Astrocyte of the hippocampus (primary cell): ENCODE measurements around the gene CACNA1C.

Experiments used
- DNase-seq: peaks from one replicate; pipeline ENCODE4 v3.0.0; 2011; ENCODE audit warnings: low read depth, low spot score

Gene CACNA1C

DNA sequence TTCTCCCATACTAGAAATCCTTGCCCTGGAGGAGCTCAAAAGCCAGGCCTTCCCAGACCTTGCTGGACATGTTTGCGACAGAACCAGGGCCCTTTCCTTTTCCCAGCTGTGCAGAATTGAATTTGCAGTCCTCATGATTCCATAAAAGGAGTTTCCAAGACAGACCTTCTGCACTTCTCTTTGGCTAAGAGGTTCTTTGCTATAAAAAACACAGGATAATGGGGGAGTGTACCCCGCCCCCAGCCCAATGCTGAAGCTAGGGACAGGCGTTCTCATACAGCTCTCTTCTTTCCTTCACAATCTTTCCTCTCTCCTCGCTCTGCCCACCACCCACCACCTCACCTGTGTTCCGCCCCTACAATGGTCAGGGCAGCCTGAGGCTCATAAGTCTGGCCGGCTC, 569.7 kb downstream of the CACNA1C start:
- DNase-seq, result no peak

DNA sequence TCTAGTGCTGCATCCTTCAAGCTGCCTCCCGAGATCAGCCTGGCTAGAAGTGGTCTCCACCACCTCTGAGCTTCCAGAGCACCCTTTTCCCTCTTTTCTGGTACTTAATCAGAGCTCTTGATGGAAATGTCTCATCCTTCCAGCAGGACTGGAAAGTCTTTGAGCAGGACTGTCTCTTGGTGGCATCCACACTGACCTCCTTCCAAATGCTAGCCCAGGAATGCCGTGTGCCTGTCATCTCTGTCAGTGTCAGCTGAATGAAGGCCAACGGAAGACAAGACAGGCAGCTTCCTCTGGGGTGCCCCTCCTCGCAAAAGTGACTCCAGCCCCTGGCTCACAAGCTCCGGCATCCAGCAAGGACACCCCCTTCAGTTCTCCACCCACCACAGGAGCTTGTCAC, 570.7 kb downstream of the CACNA1C start:
- no peak for DNase-seq

DNA sequence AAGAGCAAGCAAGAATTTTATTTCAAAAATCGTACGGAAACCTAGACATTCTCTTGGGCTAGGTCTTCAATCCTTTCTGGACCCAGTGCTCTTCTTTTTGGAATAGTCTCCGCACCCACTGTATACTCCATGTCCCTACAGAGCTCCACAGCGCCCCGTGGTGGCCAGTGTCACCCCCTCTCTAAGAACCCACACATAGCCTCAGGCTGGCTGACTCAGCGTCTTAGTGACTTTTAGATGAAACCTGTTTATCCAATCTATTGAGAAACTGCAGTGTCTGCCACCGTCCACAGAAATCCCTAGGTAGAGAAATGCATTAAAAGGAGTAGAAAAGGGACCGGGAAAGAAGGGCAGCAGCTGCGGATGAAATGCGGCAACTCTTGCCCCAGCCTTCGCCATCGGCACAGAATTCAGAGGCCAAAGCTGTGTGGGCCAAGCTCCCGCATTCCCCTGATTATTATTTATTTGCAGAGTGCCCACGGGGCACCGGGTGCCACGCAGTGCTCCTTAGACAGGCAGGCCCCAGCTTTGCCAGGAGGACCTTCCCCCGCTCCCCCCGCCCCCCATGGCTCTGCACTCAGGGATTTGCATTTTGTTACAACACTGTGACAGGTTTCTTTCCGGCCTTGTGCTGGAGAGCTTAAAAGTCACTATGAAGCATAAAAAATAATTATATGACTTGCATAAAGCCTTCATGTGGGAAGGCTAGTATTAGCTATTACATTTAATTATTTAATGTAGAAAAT, 571.9 kb downstream of the CACNA1C start:
- DNase-seq, result peak; percentile 15

DNA sequence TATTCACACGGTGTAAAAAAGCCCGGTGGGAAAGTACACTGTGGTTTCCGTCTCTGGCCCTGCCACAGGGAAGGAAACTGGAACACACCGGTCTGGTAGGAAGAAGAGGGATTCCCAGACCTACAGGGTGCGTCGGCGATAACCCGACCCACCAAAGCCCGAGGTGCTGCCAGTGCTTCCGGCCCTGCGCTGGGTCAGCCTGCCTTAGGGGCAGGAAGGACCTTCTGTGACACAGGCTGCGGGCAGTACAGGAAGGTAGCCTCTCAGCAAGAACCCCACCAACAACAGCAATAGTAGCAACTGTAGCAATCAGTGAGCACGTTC, 572.5 kb downstream of the CACNA1C start:
- no peak for DNase-seq

DNA sequence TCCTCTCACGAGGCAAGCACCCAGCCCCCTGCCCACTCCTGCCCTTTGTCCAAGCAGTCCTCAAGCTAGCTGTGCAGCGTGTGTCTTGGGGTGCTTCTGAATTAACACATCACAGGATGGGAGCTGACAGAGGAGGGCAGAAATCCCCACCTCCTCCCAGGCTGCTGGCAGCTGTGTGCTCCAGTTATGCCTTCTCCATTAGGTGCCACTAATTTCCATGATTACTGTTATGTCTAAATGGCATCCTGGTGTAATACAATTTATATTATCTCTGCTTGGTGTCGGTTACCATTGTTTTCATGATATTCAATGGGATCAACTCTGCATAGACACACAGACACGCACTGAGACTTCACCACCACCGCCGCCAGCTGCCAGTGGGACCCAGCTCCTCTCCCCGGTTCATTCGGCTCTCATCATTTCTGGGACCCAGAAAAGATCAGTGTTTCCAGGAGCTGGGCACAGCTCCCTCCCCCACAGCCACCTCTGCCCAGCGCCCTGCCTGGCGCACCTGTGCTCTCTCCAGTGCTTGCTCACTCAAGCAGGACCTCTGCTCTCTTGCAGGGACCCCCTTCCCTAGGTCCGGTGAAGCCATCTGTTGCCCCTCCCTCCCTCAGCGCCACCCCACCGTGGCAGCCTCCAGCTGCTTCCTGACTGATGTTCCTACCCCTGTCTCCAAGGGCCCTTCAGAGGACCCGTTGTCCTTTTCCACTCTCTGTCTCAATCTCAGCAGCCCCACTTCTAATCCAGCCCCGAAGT, 574.5 kb downstream of the CACNA1C start:
- DNase-seq, result no peak

DNA sequence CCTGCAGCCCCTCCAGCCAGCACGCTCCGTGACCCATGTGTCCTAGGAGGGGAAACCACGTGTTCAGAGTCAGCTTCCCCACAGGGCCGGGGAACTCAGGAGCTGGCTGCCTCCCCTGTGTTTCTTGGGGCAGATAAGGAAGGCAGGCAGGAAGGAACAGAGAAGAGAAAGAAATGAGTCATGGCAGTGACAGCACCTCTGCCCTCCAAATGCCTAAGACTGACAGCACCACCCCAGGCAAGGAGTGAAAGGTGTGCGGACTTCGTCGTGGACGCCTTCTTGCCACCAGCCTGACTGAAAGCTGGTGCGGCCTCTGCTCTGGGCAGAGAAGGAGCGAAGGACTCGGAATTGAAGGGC, 575.0 kb downstream of the CACNA1C start:
- DNase-seq, result no peak

DNA sequence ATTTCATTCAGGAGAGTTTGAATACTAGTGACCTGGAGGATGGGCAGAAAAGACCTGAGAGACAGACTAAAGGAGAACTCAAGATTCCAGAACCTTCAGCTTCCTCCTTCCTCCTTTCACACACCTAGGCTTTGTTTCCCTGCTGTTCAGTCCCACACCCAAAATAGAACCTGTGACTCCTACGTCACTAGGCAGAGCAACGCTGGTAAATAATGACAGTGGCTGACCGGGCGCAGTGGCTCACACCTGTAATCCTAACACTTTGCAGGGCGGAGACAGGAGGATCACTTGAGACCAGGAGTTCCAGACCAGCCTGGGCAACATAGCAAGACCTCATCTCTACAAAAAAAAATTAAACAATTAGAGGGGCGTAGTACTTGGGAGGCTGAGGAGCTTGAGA, 575.6 kb downstream of the CACNA1C start:
- no peak for DNase-seq

DNA sequence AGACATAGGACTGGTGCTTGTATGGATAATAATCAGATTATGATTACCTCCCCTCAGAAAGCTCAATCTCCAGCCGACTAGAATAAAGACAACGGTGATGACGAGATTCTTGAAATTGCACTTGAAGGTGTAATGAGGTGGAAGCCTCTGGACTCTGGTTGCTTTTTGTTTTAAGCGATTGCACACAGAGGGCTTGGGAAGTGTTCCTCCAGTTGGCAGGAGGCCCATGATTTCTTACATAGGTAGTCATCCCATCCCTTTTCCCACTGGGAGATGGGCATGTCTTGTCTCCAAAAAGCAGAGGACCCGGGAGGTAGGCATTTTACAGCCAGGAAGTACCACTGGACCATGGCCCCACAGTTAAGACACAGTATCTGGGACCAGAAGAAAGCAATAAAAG, 576.3 kb downstream of the CACNA1C start:
- no peak for DNase-seq

DNA sequence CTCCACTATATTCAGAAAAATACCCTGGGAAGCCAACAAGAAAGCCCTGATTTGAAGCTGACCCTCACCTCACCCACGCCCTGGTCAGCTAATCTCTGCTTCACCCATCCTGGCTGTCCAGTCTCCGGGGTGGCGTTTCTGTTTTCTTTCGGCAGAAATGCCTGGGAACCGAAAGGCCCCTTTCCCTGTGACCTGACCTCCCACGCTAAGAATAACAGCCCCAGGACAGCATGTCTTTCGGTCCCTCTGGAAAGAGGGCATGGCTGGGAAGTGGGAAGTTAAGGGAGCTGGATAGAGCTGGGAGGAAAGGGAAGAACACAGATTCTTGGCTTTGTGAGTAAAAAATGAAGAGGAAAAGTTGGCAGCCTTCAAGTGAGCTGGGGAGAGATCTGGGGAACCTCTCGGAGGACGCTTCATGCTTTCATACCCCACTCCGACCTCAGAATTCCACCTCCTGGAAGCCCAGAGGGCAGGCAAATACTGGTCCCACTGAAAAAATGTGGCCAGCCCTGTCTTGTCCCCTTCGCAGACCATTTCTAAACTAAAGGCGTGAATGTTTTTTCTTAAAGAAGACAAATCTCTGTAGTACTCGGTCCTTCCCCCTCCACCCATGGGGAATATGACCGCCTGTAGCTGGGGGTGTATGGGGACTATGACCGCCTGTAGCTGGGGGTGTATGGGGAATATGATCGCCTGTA, 579.0 kb downstream of the CACNA1C start:
- DNase-seq, result no peak

DNA sequence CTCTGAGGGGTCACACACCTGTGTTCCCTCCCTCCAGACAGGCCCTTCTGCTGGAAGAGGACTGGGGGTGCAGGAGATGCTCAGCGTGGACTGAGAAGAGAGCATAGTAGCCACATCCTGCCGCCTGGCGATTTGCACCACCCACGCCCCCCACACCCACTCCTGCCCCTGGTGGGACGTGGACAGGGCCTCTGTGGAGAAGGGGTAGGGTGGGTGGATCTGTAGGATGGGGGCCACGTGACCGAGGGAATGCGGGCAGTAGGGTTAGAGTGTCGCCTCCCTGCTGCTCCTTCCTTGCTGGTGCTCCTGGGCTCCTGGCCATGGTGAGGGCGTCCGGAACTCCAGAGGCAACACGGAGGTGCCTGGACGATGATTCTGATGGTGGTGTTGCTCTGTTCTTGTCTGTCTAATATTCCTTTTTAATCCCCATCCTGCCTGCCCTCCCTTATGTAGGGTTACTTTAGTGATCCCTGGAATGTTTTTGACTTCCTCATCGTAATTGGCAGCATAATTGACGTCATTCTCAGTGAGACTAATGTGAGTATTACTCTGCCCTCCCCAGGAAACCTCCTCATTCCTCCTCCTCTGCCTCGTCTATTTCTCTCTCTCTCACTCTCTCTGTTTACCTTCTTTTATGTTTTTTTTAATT, 580.5 kb downstream of the CACNA1C start:
- no peak for DNase-seq

DNA sequence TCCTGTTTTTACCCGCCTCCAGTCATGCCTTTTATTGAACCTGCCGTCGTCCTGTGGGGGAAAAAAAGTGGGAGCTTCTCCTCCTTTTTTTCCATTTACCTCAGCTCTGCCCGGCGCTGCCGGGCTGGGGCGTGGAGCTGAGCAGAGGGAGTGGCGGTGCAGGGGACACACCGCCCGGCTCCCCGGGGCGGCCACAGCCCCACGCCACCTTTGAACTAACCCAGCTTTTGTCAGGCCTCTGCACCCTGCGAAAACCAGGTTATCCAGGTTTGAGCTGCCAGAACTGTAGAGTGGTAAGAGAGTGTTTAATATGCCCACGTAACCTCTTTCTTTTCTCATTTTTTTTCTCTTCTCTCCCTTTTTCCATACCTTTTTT, 581.0 kb downstream of the CACNA1C start:
- no peak for DNase-seq

DNA sequence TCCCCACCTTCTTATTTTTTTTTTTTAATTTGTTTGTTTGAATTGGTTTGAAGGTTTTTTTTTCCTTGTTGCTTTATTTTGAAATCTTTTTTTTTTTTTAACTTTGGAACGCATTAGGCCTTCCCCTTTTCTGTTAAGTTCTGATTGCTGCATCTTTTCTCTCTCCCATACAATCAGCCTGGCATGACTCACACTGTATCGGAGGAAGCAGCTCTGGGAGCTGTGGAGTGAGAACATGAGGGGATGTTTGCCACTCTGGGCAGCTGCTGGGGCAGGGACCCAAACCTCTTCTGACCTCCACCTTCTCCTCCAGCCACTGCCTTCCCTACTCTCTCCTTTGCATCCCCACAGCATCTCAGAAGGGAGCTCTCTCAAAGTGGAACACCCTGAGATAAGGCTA, 581.7 kb downstream of the CACNA1C start:
- DNase-seq, result no peak

DNA sequence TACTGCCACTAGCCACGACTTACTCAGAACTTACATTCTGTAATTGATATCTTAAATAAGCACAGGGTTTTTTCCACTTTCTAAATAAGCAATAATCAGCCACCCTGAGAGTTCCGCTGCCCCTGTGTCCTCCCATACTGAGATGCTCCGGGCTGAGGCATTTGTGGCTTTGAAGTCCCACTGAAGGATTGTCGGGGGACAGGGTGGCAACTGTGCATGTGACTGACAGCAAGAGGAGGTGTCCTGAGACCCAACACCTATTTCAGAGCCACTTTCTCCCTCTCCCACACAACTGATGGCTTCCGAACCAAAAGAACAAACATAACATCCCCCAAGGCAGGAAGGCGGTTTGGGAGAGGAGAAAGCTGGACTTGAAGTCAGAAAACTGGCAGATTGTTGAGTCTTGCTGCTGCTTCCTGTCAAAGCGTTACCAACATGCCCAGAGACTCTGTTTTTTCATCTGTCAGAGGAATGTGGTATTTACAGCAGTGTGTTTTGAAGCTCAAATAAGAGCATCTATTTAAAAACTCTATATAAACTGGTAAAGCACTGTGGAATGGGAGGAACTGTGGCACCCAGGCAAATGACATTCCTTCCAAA, 584.1 kb downstream of the CACNA1C start:
- no peak for DNase-seq

DNA sequence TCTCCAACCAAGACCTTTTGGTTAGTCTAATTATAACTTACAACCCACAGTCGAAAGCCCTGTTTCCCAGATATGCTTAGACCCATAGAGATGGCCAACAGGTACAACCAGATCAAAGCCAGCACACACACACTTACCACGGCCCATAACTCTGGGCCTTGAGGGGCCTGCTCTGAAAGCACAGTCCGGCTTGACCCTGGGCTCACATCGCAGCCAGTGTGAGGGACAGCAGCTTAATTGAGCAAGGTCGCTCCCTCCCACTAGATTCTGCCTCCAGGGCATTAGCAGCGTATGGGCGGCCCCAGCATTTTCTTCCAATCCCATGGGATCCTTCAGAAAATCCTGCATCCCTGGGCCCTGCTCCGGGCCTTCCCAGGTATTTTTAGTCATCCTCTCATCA, 584.6 kb downstream of the CACNA1C start:
- no peak for DNase-seq

DNA sequence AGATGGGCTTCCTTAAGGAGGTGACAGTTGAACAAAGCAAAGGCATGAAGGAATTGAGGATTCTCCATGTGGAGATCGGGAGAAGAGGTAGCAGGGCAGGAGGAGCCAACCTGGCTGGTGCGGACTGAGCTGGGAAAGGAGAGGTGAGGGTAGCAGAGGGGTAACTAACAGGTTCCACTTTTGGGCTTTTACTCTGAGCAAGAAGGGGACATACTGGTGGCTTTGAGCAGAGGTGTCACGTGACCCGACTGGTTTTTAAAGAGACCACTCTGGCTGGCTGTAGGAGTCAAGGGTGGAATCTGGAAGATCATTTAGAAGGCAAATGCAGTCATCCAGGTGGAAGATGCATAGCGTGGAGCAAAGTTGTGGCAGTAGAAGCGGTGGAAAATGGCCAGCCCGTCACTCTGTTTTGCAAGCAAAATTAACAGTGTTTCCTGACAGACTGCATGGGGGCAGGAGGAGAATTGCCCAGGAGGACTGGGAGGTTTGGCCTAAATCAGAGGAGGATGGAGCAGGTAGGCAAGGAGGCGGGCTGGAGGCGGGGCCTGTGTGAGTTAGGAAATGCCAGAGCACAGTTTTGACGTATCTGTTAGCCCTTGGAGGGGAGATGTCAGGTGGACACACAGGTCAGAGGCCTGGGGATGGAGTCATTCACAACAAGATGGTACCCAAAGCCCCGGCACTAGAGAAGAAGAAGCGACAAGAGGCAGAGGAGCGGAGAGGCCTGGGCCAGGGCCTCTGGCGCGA, 585.7 kb downstream of the CACNA1C start:
- DNase-seq, result no peak

DNA sequence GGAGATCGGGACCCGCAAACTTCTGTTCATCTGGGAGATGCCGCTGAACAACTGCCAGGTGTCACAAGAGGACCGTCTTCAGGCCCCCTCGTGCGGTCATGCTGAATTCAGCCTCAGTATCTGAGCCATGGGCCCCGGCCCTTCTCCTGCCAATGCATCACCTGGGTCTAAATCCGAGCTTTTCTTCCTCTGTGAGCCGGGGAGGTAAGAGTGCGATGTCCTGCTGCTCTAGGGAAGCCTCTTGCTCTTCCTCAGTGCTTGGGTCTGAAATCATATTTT, 586.2 kb downstream of the CACNA1C start:
- DNase-seq, result no peak

DNA sequence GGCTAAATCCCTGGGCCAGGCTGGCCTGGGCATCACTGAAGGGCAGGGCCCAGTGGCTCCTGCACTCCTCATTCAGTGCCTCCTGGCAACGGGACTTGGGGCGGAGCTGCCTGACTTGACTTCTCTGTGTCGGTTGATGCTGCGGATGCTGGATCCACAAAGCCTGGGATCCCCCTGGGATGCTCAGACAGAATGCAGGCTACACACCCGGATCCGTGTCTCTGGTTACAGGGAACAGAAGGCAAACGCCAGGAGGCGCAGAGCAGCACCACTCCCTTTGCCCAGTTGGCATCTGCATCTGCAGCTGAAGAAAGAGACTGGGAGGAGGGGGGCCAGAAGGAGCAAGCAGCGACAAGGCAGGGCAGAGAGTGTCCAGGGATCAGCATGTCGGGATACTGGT, 587.5 kb downstream of the CACNA1C start:
- no peak for DNase-seq

DNA sequence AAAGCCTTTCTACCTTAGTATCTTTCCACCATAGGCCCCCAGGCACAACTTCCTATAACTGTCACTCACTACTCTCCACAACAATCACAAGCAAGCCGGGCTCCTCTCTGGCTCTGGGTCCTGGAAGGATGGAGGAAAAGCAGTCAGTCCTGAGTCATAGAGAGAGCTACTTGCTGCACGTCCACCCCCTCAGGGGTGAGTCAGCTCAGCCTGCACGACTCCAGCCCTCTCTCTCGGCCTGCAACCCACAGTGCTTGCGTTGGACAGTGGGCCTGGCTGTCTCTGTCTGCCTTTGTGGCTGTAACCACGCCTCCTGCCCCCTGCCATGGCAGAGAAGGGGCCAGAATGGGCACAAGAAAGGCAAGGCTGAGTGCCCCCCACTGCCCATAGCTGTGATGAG, 587.9 kb downstream of the CACNA1C start:
- DNase-seq, result peak; percentile 95

DNA sequence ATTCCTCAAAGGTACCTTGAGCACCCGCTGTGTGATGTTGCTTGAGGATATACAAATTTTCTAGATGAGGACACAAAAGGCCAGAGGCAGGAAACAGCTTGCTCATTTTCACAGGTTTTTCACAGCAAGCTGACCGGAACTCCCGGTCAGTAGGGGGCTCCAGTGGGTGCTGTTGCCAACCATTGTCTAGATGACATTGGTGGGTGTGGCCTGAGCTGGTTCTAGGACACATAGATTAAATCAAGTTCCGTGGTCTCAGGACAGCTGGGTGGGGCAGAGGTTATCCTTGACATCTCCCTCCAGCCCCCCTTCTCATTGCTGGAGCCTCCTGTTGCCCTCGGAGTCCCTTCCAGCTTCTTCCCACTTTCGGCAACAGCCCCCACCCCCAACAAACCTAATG, 588.4 kb downstream of the CACNA1C start:
- peak; percentile 32 for DNase-seq

DNA sequence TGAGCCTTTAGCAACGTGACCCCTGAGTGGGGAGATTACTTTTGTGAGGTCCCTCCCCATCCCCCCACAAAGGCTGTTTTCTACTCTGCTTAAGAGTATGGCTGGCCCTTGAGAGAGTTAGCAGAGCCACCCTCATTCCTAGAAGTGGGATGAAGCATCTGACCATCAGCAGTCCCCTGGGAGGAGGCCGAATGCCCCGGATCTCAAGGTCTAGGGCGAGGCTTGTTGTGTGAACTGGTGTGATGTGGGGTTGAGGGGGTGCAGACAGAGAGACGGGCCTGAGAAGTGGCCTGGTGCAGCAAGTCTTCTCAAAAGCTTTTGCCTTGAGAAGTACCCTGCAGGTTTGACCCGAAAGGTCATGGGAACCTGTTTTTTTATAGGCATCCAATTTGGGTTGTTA, 589.0 kb downstream of the CACNA1C start:
- no peak for DNase-seq

DNA sequence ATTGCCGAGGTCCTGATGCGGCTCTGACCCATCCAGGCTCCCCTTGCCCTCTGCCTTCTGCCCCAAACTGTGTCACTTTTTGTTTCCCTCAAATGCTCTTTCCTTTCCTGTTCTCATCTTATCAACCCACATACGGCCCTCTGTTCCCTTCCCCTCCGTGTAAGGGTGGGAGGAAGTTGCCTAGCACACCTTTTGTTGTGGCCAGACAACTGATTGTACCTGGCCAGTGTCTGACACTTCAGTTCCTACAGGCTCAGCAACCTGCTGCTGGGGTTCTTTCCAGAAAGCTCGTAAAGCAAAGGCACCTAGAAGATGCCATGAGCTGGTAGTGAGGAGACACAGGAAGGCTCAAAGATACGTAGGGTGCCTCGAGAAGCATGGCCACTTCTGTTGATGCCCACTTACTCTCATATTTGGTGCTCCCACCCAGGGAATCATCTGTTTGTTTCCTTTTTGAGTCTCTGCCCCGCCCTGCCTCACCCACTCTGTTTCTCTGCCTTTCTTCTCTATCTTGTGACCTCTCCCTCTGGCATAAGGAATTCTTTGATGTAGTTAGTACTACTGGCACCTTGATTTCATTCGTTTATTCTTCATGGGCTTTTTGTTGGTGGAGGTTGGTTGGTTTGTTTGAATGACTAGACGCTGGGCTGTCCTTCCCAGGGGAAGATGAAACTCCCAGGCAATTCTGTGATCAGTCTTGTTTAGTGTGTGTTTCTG, 589.5 kb downstream of the CACNA1C start:
- DNase-seq, result no peak
